ENCODE results near the gene AKR7A3.
"Not testable (repeated sequence)": the region's sequence is repeated elsewhere in the genome, so short reads cannot be mapped to it uniquely, and the experiment has no call there.

Gene AKR7A3

DNA sequence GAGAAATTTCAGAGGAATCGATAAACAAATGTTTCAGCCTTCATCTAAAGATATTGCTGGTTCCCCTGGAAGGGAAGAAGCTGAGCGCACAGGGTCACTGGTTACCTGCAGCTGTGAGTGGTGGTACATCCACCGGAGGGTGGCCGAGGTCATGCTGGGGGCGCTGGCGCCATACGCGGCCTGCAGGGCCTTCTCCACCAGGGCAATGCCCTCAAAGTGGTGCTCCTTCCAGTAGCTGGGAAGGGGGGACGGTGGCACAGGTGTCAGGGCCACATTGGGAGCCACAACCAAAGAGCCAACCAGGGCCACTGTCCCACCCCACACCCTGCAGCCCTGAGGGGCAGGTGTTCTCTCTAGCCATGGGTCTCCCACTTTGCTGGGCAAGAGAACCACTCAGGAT is 4.7 kb downstream of the AKR7A3 start:
- Histone ChIP-seq H3K27ac (ENCODE audit: low read depth, low read length) (no peak overlapping the region), H3K9me3 (ENCODE audit: low read length) (no peaks in the 10 kb centered on the region), H3K4me1 (ENCODE audit: insufficient read depth, low read length) (peaks cover 1% of the 10 kb centered on the region), H3K36me3 (ENCODE audit: insufficient read depth, low read length) (no peaks in the 10 kb centered on the region), H3K4me3 (ENCODE audit: low read depth in 1 of 2, low read length in 2 of 2) (no peak overlapping the region), H3K9ac (ENCODE audit: low read length) (no peak overlapping the region), H3K27me3 (ENCODE audit: control insufficient read depth in 1 of 2, insufficient read depth in 2 of 2, low read length in 2 of 2) (no peaks in the 10 kb centered on the region)

DNA sequence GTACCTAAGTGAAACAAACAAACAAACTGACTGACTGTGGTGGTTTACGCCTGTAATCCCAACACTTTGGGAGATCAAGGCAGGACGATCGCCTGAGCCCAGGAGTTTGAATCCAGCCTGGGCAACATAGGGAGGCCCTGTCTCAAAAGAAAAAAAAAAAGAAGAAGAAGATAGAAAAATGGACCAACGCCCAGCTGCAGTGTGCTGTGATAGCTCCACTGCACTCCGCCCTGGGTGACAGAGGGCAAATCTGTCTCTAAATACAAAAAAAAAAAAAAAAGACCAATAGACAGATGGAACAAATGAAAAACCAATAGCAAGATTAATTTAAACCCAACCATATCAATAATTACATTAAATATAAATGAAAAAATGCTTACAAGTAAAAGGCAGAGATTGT is 13.9 kb downstream of the AKR7A3 start:
- H3K27ac ChIP-seq (ENCODE audit: low read depth, low read length), result no peak overlapping the region
- peaks cover 6 to 7% of the 10 kb centered on the region in 2 donors for H3K27me3 ChIP-seq (ENCODE audit: control insufficient read depth in 1 of 2, insufficient read depth in 2 of 2, low read length in 2 of 2)
- H3K36me3 ChIP-seq (ENCODE audit: insufficient read depth, low read length), result no peaks in the 10 kb centered on the region
- H3K4me1 ChIP-seq (ENCODE audit: insufficient read depth, low read length), result no peaks in the 10 kb centered on the region
- H3K9ac ChIP-seq (ENCODE audit: low read length), result no peak overlapping the region
- no peak overlapping the region for H3K4me3 ChIP-seq (ENCODE audit: low read depth in 1 of 2, low read length in 2 of 2)
- H3K9me3 ChIP-seq (ENCODE audit: low read length), result no peaks in the 10 kb centered on the region

DNA sequence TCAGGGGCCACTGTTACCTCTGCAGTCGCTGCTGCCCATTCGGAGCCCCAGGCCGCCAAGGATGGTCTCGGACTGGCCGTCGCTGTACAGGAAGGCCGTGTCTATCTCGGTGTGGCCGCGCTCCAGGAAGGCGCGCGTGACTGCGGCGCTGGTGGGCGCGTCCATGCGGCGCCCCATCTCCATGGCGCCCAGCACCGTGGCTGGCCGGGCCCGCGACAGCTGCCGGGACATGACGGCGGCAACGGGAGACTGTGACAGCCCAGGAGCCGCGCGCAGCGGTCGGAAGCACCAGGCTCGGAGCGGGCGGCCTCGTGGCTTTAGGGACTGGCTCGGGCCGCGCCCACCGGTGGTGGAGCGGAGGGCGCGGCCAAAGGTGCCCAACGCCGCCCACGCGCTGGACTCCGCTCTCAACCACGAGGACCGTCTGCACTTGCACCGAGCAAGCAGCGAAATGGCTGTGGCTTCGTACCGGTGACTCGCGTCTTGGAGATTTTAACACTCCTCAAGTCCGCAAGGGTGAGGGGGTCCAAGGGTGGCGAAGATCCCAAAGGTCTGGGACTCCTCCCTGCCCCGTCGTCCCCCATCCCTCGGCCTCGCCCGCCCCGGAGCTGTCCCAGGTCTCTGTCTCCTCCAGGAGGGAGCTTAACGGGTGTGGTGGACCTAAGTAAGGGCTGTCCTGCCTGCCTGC is 14.6 kb downstream of the AKR7A3 start:
- H3K9ac ChIP-seq (ENCODE audit: low read length); H3K9me3 ChIP-seq (ENCODE audit: low read length); H3K4me3 ChIP-seq (ENCODE audit: low read depth in 1 of 2, low read length in 2 of 2); H3K27ac ChIP-seq (ENCODE audit: low read depth, low read length); H3K36me3 ChIP-seq (ENCODE audit: insufficient read depth, low read length); H3K27me3 ChIP-seq (ENCODE audit: control insufficient read depth in 1 of 2, insufficient read depth in 2 of 2, low read length in 2 of 2); H3K4me1 ChIP-seq (ENCODE audit: insufficient read depth, low read length): not testable (repeated sequence)

DNA sequence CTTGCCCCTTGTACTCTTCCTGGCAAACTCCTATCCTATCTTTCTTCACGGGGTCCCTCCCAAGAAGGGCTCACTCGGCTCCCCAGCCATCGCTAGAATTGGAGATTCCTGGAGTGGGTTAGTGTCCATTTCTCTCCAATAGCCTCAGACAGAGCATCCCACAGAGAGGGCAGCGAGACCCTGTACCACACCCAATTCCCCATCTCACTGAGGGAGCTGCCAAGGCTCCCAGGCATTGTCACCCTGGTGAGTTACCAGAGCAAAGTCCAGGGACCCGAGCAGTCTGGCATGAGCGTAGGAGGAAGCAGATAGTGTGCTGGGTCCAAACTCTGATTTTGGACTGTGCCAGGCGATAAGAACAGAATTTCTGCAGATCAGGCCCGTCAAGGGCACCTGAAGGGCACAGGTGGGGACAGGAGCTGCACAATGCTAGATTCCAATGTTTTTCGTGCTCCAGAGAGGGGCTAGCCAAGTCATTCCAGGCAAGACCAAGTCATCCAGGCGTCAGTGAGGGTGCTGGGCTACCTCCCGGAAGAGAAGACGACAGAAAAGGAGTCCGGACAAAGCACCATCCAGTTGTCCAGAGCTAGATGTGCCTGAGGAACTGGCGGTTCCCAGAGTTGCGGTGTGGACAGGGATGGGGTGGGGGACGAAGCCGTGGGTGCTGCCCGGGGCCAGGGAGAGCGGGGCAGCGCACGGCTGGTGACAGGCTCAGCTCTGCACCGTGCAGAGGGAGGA is 15.3 kb downstream of the AKR7A3 start:
- Histone ChIP-seq H3K4me3 (ENCODE audit: low read depth in 1 of 2, low read length in 2 of 2) (no peak overlapping the region), H3K27ac (ENCODE audit: low read depth, low read length) (no peak overlapping the region), H3K9ac (ENCODE audit: low read length) (no peak overlapping the region)

DNA sequence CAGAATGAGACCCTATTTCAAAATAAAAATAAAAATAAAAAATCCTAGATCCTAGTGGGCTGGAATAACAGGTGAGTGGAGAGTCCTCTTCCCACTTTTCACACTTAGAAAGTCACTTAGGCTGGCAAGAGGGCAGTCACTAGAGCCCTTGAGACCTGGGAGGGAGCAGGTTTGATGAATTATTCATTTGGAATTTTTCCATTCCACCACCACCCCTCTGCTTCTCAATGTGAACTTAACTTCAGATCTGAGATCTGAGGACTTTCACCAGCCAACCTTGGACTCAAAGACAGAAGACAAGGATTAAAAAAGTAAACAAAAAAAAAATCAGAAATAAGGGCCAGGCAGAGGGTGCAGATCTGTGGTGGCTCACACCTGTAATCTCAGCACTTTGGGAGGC is 16.5 kb downstream of the AKR7A3 start:
- no peaks in the 10 kb centered on the region for H3K4me1 ChIP-seq (ENCODE audit: insufficient read depth, low read length)
- H3K27ac ChIP-seq (ENCODE audit: low read depth, low read length), result no peak overlapping the region
- no peak overlapping the region for H3K9ac ChIP-seq (ENCODE audit: low read length)
- no peaks in the 10 kb centered on the region for H3K9me3 ChIP-seq (ENCODE audit: low read length)
- peaks cover 6 to 7% of the 10 kb centered on the region in 2 donors for H3K27me3 ChIP-seq (ENCODE audit: control insufficient read depth in 1 of 2, insufficient read depth in 2 of 2, low read length in 2 of 2)
- H3K4me3 ChIP-seq (ENCODE audit: low read depth in 1 of 2, low read length in 2 of 2), result no peak overlapping the region
- no peaks in the 10 kb centered on the region for H3K36me3 ChIP-seq (ENCODE audit: insufficient read depth, low read length)

More for the DNA sequence above, 15.3 kb downstream of the AKR7A3 start:
- H3K36me3 ChIP-seq (ENCODE audit: insufficient read depth, low read length), result no peaks in the 10 kb centered on the region
- no peaks in the 10 kb centered on the region for H3K4me1 ChIP-seq (ENCODE audit: insufficient read depth, low read length)
- peaks cover 6 to 7% of the 10 kb centered on the region in 2 donors for H3K27me3 ChIP-seq (ENCODE audit: control insufficient read depth in 1 of 2, insufficient read depth in 2 of 2, low read length in 2 of 2)
- no peaks in the 10 kb centered on the region for H3K9me3 ChIP-seq (ENCODE audit: low read length)

DNA sequence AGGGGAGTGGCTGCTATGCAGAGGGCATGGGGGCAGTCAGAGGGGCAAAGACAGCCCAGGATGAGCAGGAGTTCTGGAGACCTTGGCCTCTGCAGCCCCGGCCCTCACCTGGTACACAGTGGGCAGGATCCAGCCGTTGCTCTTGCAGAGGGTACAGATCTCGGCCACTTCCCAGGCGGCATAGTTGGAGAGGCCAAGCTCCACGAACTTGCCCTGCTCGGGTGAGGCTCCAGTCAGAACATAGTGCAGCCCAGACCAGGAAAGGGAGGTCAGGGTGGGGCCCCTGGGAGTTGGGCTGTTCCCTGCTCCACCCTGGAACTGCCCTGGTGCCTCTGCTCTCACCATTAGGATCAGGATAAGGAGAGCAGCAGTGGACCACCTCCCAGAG is 18.2 kb downstream of the AKR7A3 start:
- not testable (repeated sequence) for H3K27ac ChIP-seq (ENCODE audit: low read depth, low read length); H3K27me3 ChIP-seq (ENCODE audit: control insufficient read depth in 1 of 2, insufficient read depth in 2 of 2, low read length in 2 of 2)

DNA sequence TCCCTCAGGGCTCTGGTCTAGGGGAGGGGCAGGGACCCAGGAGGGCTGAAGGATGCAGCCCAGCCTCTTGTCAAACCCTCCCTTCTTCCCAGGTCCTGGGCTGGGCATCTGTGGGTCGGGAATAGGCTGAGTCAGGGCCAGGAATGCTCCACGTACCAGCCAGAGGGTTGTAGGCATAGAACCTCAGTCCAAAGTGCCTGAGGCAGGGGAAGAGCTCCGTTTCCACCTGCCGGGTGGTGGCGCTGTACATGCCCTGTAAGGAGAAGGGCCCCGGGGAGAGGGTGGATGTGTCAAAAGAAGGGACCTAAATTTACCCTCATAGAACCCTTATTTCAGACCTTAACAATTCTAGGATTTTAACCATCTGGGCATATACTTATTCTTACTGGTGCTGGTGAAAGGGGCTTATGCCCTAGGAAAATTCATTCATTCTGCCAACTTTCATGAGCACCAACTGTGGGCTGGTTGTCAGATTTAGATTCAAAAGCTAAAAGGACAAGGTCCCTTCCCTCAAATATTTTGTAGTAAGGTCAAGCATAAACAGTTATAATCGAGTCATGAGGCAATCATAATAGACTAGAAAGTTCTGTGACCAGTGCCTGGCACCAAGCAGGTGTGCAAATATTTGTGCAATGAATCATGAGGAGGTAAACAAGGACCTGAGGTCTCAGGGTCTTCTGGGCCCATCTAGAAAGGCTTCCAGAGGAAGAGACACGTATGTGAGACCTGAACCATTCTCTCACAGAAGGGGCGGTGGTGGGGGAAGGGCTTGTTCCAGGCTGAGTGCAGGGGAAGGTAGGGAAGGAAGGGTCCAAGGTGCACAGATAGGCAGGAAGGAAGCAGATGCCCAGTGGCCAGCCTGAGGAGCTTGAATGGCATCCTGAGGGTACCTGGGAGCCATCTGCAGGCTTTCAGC is 18.9 kb downstream of the AKR7A3 start:
- not testable (repeated sequence) for H3K36me3 ChIP-seq (ENCODE audit: insufficient read depth, low read length); H3K27ac ChIP-seq (ENCODE audit: low read depth, low read length); H3K9me3 ChIP-seq (ENCODE audit: low read length); H3K4me1 ChIP-seq (ENCODE audit: insufficient read depth, low read length); H3K9ac ChIP-seq (ENCODE audit: low read length); H3K4me3 ChIP-seq (ENCODE audit: low read depth in 1 of 2, low read length in 2 of 2); H3K27me3 ChIP-seq (ENCODE audit: control insufficient read depth in 1 of 2, insufficient read depth in 2 of 2, low read length in 2 of 2)

More for the DNA sequence above, 18.2 kb downstream of the AKR7A3 start:
- not testable (repeated sequence) for H3K9ac ChIP-seq (ENCODE audit: low read length); H3K36me3 ChIP-seq (ENCODE audit: insufficient read depth, low read length); H3K4me1 ChIP-seq (ENCODE audit: insufficient read depth, low read length); H3K9me3 ChIP-seq (ENCODE audit: low read length); H3K4me3 ChIP-seq (ENCODE audit: low read depth in 1 of 2, low read length in 2 of 2)

DNA sequence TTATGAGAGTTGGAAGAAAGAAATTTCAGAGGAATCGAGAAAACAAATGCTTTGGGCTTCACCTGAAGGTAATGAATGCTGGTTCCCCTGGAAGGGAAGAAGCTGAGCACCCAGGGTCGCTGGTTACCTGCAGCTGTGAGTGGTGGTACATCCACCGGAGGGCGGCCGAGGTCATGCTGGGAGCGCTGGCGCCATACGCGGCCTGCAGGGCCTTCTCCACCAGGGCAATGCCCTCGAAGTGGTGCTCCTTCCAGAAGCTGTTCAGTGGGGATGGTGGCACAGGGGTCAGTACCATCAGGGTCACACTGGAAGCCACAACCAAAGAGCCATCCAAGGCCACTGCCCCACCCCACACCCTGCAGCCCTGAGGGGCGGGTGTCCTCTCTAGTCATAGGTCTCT is 20.1 kb downstream of the AKR7A3 start:
- H3K27me3 ChIP-seq (ENCODE audit: control insufficient read depth in 1 of 2, insufficient read depth in 2 of 2, low read length in 2 of 2), result no peaks in the 10 kb centered on the region
- no peaks in the 10 kb centered on the region for H3K36me3 ChIP-seq (ENCODE audit: insufficient read depth, low read length)
- no peak overlapping the region for H3K9ac ChIP-seq (ENCODE audit: low read length)
- H3K9me3 ChIP-seq (ENCODE audit: low read length), result no peaks in the 10 kb centered on the region
- H3K4me1 ChIP-seq (ENCODE audit: insufficient read depth, low read length), result no peaks in the 10 kb centered on the region
- H3K4me3 ChIP-seq (ENCODE audit: low read depth in 1 of 2, low read length in 2 of 2), result no peak overlapping the region
- H3K27ac ChIP-seq (ENCODE audit: low read depth, low read length), result no peak overlapping the region

DNA sequence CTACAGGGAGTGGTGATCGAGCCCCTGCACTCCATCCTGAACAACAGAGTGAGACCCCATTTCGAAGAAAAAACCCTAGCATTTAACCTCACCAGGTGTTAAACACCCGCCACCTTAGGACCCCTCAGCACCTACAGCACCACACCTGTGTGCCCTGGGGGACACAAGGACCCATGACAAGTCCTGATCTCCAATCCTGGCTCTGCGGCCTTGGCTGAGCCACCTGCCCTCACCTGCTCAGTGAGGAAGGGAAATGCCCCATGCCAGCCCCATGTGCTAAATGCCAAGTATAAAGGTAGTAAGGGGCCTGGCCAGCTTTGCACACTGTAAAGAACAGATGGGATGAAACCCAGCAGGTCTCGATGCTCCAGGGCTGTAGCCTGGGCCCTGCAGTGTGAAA is 25.8 kb downstream of the AKR7A3 start:
- no peak overlapping the region for H3K4me3 ChIP-seq (ENCODE audit: low read depth in 1 of 2, low read length in 2 of 2)

DNA sequence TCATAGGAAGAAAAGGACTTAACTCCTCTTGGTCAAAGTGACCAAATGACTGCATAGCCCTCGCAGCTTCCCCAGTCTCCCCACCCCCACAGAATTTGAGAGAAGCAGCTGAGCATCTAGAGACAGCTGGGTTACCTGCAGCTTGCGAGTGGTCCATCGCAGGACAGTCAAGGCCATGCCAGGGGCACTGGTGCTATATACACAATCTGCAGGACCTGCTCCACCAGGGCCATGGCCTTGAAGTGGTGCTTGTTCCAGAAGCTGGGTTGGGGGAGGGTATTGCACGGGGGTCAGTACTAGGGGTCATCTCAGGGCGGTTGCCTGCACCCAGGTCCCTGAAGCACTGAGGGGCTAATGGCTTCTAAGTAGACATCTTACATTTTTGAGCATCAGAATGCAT is 26.5 kb downstream of the AKR7A3 start:
- Histone ChIP-seq H3K27ac (ENCODE audit: low read depth, low read length) (no peak overlapping the region), H3K4me1 (ENCODE audit: insufficient read depth, low read length) (no peaks in the 10 kb centered on the region), H3K9ac (ENCODE audit: low read length) (no peak overlapping the region), H3K27me3 (ENCODE audit: control insufficient read depth in 1 of 2, insufficient read depth in 2 of 2, low read length in 2 of 2) (no peaks in the 10 kb centered on the region), H3K36me3 (ENCODE audit: insufficient read depth, low read length) (peaks cover 26% of the 10 kb centered on the region), H3K4me3 (ENCODE audit: low read depth in 1 of 2, low read length in 2 of 2) (no peak overlapping the region), H3K9me3 (ENCODE audit: low read length) (no peaks in the 10 kb centered on the region)

More for the DNA sequence above, 25.8 kb downstream of the AKR7A3 start:
- no peaks in the 10 kb centered on the region for H3K9me3 ChIP-seq (ENCODE audit: low read length)
- no peaks in the 10 kb centered on the region for H3K4me1 ChIP-seq (ENCODE audit: insufficient read depth, low read length)
- no peak overlapping the region for H3K27ac ChIP-seq (ENCODE audit: low read depth, low read length)
- H3K27me3 ChIP-seq (ENCODE audit: control insufficient read depth in 1 of 2, insufficient read depth in 2 of 2, low read length in 2 of 2), result no peaks in the 10 kb centered on the region
- peaks cover 19% of the 10 kb centered on the region for H3K36me3 ChIP-seq (ENCODE audit: insufficient read depth, low read length)
- H3K9ac ChIP-seq (ENCODE audit: low read length), result no peak overlapping the region

All from muscle layer of colon (tissue), 2 donors.